GM18526 (cell line): ENCODE results near the gene LTBR.

Experiments
- POLR2A ChIP-seq: IDR thresholded peaks from 3 replicates; pipeline ENCODE4 v1.6.1; 2011; ENCODE audit not compliant: insufficient read length; ENCODE audit errors: extremely low read depth

The LTBR gene

DNA sequence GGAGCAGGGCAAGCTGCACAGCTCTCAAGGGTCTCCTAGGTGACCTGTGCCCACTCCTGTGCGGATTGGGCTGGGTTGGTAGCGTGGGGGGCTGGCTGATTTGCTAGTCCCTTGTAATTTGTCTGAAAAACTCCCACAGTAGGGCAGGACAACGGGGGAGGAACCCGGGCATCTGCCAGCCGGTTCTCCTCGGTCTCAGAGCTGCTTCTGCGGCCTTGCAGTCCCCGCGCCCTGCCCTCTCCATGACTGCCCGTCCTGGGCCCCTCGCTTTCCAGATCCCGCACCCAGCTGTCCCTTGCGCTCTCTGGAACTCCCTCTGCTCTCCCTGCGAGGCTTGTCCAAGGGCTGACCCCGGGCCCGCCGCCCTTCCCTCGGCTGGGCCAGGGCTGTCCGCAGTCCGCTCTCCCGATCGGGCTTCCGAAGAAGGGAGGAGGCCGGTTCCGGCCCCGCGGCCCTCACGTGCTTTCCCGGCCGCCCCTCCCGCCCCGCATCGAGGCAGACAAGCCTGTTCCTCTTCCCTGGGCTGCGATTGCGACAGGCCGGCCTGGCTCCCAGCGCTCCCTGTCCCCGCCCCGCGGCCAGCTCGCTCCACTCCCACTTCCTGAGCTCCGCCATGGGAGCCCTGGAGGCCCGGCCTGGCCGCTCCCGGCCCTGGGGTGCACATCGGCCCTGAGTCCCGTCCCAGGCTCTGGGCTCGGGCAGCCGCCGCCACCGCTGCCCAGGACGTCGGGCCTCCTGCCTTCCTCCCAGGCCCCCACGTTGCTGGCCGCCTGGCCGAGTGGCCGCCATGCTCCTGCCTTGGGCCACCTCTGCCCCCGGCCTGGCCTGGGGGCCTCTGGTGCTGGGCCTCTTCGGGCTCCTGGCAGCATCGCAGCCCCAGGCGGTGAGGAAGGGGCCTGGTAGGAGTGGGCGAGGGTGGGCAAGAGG lies at the start of gene LTBR:
Gene LTBR, plus strand, starts transcription at position 591 of the 927 bp plus-strand sequence. Its CDS starts 197 bp downstream, at position 788.
- no peak for TF ChIP-seq POLR2A

DNA sequence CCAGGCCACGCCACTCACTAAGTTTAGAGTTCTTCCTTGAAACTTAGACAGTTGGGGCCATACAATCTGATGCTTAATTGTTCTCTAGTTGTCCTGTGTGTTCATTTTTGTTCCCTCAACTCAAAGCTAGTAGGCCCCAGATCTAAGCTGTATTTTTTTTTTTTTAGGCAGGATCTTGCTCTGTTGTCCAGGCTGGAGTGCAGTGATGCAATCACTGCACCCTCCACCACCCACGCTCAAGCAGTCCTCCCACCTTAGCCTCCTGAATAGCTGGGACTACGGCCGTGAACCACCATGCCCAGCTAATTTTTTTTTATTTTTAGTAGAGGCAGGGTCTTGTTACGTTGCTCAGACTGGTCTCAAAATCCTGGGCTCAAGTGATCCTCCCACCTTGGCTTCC lies 49.6 kb upstream of the LTBR start:
- no peak for TF ChIP-seq POLR2A

DNA sequence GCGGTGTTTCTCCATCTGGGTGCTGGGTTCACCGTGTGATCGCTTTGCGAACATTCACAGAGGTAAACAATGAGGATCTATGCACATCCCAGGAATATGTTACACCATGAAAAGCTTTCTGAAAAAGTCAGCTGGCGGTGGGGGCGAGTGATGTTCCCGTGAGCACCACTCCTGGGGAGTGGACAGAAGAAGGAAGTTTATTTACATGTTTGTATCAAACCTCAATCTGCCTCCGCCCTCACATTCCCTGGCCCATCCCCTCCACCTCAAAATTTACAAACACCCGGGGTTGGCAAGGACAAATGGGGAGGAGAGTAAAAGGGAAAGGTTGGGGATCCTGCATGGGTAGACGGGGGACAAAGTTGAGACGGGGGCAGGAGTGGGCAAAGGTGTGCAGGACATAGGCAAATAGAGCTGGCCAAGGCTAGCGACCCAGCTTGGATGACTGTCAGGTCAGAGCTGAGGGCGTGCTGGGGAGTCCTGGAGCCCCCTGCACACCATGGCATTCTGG lies 49.0 kb upstream of the LTBR start:
- TF ChIP-seq POLR2A: no peak

DNA sequence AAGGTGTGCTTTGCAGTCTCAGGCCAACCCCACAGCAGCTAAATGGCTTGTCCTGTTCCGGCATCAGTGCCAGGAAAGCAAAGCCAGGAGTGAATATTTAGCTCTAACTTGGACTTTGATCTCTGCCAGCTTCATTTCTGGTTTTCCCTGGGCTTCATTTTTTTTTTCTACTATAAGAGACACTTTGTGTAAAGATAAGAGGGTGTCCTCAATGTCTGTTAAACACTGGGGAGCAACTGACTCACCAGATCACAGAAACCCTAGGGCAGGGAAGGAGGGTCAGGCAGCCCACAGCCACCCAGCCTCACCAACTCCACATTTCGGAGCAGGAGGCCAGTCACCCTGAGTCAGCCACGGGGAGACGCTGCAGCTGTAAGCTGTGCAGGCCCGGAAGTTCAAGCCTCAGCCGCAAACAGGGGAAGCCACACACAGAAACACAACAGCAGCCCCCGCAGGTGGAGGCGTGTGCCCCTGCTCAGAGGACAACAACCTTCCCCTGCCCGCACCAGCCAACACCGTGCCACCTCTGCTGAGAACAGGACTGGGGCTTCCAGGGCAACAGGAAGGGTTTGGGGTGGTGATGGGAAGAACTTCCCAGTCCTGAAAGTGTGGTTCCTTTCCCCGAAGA lies 48.4 kb upstream of the LTBR start:
- peak; percentile 67 for TF ChIP-seq POLR2A

DNA sequence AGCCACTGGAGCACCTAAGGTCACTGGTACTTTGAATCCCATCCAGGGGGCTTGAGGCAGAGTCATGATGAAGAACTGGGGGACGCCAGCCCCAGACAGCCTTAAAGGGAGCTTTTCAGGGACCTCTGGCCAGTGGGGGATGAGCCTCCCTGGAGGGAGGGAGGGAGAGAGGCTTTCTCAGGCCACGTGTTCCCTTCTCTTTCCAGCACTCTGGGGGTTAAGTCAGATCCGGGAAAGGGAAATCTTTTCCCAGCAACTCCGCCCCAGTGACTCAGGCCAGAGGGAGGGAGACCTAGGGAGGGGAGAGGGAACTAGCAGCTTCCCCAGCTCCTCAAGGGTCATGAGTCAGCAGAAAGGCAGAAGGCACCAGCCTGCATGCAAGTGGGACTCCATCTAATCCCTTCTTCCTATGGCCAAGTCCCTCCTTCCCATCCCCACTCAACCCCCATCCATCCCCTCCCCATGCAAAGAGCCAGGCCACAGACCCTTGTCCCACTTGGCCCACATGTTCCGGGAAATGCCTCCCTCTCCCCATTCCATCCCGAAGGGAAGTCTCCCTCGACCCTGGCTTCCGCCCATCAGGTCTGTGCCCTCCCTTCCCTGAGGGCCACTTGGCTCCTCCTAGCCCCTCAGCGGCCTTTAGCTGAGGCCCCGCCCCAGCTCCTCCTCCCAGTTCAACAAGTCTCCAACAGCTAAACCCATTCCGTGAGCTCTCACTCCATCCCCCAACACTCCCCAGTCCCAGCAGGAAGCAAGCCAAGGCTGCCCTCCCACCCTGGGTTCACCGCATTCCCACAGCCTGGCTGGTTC lies 47.7 kb upstream of the LTBR start:
- TF ChIP-seq POLR2A: peak; percentile 26

DNA sequence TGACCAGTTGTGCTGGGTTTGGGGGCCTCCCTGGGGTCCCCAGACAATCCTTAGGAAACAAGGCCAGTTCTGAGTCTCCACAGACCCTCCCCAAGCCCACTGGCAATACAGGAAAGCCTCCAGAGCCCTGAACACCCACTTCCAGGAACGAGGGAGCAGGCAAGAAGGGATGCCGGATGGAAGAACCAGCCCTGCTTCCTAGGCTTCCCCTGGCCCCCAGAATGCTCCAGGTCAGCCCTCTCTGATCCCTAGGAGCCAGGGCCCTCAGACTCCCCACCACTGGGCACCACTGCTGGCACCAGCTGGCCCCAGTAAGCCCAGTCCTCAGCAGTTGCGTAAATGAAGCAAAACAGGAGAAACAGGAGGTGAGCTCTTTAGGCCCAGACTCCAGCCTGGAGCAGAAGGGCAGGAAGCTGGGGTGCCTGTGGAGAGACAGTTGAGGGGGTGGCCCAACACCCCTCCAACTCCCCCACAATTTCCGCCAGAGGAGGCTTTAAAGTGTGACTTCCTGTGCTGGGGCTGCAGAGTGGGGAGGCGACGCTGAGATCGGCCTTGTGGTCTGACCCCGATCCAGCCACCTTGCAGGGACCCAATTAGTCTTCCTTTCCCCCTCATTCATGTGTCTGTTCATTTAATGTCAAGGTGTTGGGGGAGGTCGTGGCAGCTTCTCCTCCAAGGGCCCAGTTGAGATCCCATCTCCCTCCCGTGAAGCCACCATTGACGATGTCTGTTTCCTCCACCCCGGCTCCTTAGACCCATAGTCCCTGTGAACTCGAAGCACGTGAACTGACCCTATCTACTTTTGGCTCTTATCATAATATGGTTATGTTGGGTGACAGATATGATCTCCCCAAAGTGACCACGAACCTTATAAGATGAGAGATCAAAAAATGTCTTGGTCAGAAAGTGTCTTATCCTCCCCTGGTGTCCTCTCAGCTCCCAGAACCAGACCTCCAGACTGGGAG lies 46.8 kb upstream of the LTBR start:
- peak; percentile 25 for TF ChIP-seq POLR2A

DNA sequence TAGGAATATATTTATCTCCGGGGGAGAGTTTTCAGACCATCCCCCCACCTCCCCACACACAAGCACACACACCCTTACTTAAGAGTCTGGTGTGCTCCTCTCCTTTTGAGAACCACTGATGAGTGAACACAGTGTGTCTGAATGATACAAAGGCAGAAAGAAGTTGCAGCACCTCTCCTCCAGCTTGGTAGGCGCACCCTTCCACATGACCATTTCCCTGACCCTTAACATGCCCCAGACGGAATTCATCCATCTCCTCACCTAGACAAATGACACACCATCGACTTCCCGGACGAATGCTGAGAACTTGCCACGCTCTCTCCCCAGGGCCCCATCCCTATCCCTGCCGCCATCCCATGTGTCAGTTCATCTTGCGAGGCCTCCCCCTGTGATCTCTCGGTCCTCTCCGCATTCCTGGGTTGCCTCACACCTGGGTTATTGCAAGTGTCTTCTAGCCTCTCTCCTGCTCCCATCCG lies 46.0 kb upstream of the LTBR start:
- no peak for TF ChIP-seq POLR2A

DNA sequence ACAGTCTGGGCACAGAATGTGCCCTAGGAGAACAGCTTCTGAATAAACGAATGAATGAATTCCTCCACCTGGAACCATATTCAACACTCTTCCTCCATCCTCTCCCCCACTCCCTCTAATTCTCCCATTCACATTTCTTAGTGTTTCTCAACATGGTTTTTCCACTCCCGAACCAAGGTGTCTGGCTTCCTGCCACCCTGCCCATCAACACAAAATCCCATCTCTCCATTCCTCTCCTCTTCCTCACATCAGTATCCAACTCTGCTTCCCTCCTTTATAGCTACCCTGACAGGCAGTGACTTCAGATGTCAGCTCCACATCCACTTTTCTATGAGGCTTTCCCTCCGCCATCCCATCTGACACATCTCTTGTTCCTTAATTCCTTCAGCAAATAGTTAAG lies 45.0 kb upstream of the LTBR start:
- TF ChIP-seq POLR2A: no peak

DNA sequence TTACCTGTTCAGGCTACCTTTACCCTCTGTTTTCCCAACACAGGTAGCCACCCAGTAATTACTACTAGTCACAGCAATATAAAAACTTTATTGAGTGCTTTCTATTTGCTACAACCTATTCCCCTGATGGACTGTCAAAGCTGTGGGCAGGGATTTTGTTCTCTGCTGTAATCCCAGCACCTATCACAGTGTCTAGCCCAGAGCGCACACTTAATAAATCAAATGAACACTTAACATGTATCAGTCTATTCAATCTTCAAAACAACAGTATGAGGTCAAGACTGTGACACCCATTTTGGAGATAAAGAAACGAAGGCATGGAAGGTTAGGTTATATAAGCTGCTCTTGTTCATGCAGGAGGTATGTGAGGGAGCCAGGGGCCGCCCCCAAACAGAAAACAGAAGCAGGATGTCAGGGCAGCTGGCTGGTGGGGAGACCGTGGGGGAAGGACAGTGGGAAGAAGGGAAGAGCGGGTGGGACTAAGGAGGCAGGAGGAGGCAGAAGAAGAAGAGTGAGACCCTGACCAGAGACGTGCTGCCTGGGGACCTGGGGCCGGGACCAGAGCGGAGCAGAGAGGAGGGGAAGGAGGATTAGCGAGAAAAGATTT lies 43.8 kb upstream of the LTBR start:
- no peak for TF ChIP-seq POLR2A

DNA sequence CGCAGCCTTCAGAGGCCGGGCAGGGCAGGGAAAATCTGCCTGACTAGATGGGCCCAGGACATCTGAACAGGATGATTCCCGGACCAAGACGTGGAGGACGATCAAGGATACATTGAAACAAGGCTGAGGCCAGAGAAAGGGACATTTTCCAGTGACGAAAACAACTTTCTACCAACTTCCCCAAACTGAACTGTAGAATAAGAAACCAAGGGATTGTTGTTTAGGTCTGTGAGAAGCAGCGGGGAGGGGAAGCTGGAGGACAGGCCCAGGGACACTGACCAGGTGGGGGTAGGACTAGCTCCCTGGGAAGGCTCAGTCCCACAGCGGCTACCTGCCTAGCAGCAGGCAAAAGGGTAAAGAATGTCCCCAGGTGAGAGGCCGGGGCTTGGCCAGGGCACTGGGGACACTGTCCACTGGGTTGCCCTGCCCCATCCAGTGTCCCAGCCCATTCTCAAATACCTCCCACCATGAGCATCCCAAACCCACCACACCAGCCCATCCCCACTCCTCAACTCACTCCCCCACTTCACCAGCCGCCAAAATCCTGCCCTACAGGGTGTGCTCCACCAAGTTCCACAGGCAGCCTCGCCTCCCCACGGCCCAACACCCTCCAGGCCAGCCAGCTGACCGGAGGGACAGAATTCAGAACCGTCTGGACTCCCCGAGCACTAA lies 43.1 kb upstream of the LTBR start:
- peak; percentile 4 for TF ChIP-seq POLR2A

DNA sequence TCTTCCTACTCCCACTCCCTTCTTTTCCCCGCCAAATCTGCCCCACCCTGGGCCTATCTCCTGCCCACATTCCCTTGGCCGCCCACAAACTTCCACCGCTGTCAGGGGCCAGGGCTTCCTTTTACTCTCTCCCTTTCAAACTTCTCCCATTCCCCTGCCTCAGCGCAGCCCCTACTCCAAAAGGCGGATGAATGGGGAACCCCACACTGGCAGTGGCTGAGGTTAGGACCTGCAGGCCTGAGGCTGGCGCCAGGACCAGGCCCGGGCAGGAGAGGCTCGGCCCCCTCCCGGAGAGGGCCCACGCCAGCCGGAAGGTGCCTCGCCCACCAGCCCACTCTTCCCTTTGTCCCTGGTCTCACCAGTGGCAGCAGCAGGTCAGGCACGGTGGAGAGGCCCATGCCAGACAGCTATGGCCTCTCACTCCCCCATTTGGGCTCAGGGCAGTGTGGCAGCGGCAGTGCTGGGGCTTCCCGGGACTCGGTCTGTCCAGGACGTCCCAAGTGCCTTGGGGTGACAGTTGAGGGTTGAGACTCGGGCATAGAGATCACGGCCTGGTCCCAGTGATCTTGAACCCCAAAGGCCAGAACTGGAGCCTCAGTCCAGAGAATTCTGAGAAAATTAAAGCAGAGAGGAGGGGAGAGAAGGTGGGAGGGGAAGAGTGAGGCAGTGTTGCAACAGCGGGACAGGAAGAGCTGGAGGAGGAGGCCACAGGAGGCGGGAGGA lies 42.4 kb upstream of the LTBR start, which contains the start of gene TNFRSF1A:
Gene TNFRSF1A, minus strand, starts transcription at position 660 of the 723 bp plus-strand sequence. Its CDS starts 262 bp downstream, at position 398.
- peak; percentile 15 for TF ChIP-seq POLR2A

DNA sequence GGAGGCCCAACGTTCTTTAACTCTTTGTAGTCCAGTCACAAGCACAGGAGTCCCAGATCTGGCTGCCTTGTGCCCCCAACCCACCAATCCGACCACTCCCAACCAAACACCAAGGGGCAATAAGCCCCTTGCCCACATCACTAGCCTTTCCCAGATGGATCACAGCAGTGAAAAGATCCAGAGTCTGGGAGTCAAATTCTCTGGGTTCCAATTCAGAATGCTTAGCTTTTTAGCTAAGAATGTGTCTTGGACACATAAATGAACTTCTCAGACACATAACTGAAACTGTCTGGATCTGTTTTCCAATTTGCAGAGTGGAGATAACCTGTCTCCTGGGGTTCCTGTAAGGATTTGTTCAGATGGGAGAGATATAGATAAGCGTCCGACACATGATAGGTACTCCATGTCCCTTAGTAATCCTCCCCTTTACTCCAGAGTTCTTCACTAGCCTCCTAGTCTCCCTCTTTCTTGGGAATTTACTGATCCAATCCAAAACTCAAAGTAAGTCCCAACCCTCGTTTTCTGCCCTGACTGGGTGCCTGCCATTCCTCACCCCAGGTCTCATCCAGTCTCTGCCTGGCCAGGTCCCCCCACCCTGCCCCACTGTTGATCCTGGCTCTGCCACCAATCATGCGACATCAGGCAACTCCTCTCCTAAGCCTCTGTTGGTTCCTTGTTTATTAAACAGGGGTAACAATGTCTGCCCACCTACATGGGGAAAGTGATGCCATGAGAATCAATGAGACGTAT lies 41.6 kb upstream of the LTBR start:
- no peak for TF ChIP-seq POLR2A
